GM21529 (cell line): ENCODE results near the gene UBXN4.
"Not testable (repeated sequence)": the region's sequence is repeated elsewhere in the genome, so short reads cannot be mapped to it uniquely, and the experiment has no call there.

ENCODE experiments used
- ATAC-seq: cut with Tn5 transposase; IDR thresholded peaks from one replicate; pipeline ENCODE4 v1.9.1; 2021; ENCODE audit not compliant: unreplicated experiment

Gene UBXN4

DNA sequence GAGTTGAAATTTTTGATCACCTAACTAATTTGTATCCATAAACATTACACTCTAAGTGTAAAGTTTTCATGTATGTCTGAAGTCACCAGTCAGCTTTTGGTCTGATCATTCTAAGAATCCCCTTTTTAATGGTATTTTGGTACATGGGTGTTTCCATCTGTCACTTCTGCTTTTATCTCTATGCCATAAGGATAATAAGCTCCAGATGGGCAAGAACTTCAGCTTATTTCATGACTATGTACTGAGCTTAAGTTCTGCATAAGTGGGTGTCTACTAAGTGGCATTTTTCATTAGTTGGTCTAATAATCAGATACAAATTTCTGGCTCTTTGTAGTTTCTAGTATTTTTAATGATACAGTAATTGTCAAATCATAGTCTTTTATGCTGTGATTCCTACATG lies 20.4 kb downstream of the UBXN4 start:
- no peak for ATAC-seq

DNA sequence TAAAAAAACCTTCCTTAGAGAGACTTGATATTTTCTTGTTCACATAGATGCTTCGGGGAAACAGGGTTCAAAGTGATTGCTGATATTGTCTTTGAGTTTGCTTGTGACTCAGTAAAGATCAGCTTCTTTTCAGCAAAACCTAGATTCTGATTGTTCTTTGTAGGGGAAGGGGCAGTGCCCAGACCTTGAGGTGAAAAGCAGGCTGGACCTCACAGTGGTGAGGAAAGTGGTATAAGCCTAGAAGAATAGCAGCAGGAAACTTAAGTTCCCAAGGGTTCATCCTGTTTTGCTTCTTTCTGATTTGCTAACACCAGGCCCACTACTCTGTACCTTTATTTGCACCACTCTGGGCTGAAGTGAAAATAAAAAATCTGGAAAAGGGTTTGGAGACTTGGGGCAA lies 20.9 kb downstream of the UBXN4 start:
- ATAC-seq: no peak

DNA sequence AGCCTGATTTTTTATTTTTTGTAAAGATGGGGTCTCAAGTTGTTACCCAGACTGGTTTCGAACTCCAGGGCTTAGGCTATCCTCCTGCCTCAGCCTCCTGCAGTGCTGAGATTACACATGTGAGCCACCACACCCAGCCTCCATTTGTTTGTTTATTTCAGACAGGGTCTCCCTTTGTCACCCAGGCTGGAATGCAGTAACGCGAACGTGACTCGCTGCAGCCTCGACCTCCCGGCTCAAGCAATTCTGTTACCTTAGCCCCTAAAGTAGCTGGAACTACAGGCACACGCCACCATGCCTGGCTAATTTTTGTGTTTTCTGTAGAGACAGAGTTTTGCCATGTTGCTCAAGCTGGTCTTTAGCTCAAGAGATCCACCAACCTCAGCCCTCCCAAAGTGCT lies 27.2 kb downstream of the UBXN4 start:
- ATAC-seq: no peak

DNA sequence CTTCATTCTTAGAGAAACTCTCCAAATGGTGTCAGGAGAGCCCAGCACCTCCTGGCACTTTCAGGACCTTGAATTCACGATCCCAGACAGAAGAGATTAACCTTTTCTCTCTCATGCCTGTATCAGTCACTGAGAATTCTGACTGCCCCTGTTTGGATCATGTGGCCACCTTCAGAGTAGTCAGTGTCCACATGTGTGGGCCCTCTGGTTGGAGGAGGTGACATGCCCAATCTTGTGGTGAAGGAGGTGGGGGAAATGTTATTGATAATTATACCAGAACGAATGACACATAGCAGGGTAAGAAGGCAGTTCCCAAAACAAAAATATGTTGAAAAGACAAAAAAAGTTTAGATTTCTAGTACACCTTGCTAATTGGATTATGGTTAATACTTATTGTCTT lies 31.7 kb downstream of the UBXN4 start:
- no peak for ATAC-seq

DNA sequence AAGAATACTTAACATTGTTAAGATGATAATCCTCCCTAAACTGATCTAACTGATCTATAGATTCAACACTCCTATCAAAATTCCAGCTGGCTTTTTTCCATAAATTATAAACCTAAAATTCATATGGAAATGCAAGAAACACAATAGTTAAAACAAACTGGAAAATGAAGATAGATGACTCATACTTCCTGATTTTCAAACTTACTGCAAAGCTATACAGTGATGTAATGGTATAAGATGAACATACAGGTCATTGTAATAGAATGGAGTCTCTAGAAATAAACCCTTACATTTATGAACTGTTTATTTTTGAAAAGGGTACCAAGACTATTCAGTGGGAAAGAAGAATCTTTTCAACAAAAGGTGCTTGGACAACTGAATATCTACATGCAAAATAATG lies 32.3 kb downstream of the UBXN4 start:
- no peak for ATAC-seq

DNA sequence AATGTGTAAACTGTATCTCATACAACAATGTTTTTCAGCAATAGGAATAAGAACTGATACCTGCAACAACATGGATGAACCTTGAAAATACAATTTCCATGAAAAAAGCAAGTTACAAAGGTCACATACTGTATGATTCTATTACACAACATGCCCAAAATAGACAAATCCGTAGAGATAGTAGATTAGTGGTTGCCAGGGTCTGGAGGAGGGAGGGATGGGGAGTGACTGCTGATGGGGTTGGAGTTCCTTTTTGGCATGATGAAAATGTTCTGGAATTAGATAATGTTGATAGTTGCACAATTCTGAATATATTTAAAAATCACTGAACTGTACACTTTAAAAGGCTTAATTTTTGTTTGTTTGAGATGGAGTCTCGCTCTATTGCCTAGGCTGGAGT lies 33.8 kb downstream of the UBXN4 start:
- ATAC-seq: no peak

DNA sequence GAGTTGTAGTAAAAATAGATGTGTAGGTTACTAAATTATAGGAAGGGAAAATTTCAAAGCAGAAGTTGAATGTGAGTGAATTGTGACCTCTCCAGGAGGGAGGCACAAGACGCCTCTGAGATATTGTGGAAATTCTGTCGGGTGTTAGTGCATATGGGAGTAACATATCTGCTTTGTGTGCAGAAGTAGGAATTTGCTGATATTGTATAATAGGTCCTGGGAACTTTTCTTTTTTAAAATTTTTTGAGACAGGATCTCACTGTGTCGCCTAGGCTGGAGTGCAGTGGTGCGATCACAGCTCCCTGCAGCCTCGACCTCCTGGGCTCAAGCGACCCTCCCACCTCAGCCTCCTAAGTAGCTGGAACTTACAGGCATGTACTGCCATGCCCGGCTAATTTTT lies 34.7 kb downstream of the UBXN4 start:
- ATAC-seq: no peak

DNA sequence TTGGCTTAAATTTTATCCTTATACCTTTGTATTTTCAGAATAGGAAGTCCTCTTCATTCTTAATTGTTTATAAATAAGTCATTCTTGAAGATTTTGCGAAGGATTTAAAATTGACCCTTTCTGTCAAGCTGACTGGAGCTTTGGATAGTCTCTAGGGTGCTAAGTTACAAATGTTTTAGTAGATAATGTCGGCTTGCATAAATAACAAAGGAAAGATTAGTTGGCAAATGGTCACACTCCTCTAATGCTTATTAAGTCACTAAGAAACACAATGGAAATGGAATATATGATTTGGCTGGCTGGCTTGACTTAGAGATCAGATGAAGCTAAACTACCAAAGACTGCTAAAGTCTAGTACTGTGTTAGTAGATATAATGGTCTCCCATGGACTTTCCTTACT lies 40.6 kb downstream of the UBXN4 start:
- ATAC-seq: no peak

DNA sequence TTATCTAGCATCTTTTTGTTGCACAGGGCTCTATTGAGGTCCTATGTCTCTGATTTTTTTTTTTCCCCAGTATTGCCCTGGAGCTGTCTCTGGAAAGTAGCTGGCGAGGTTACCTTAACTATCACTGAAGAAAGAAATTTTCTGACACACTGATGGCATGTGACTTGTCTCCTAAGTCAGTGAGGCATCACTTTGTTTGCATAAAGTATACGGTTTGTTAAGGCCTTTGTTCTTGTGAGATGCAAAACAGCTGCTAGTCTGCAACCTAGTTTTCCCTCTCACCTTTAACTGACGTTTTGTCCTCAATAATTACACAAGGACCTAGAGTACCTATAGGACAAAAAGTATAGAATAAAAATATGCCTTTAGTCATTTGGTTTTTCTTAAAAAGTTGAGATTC lies 41.8 kb downstream of the UBXN4 start:
- ATAC-seq: no peak

DNA sequence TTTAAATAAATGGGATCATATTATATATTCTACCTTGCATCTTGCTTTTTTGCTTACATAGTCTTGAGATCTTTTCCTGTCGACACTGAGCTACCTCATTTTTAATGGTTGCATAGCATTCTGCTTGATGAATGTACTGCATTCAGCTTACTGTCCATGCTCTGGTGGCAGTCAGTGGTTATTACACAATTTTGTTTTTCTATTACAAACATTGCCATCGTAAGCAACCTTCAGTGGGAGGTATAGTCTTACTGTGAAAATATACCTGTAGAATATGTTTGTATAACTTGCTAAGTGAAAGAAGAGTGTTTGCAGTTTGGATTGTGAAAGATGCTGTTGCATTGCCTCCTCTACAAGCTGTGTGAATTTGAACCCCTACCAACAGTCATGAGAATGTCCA lies 43.4 kb downstream of the UBXN4 start:
- no peak for ATAC-seq

DNA sequence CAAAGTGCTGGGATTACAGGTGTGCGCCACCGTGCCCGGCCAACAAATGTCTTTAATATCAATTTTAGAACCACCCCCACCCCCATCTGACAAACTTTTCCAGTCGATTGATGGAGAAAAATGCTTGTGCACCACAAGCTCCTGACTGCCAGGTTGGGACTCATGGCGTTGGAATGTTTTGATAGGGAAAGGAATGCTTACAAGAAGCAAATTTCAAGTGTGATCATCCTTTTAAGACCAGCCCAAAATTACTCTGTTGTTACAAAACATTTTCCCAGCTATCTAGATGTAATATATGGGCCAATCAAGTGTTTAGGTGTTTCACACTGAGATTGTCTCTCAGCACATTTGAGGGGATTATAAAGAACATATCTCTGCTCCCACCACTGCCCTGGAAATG lies 45.2 kb downstream of the UBXN4 start:
- no peak for ATAC-seq

DNA sequence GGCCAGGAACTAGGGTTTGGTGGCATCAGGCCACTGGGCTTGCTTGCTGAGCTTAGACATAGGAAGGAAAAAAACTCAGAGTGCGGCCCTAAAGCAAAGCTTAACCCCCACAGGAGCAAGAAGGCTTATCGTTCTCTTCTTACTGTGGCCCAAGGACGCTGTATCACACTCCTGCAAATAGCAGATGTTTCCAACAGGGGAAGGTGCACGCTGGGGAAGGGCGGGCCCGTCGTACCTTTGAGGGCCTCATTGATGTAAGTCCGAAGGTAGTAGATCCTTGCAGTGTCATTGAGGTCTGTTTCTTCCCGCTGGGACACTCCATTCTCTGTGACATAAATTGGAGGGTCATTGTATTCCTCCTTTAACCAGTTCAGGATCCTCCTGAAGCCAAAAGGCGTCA lies 48.8 kb downstream of the UBXN4 start:
- no peak for ATAC-seq

DNA sequence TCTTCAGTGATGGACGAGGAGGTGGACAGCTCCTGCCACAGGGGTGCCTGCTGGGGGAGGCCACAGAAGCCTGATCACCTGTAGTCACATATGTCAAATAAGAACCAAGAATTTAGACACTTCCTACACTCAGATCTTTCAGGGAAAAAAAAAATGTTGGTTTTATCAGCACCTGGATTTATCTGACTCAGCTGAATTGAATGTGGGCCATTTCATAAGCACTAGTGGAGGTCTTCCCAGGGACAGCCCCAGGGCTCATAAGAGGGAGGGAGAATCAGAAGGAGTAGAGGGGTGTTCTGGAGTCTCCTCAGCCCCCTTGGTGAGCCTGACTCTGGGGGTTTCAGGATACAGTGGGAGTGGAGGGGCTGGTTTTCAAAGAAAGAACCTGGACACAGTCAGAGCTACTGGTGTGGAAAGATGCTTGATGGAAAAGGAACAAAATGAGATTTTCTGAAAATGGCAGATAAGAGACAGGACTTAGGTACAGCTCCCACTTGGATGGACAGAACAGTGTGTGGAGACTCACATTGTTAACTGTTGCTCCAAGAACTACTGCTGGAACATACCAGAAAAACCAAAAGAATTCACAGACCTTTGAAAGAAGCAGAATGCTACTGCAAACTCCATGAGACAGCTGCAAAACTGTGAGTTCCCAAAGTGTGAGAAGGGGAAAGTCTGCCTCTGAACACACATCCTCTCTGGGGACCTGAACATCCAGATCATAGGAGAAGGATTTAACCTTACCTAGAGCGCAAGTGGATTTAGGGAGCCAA lies 49.9 kb downstream of the UBXN4 start:
- ATAC-seq: no peak

DNA sequence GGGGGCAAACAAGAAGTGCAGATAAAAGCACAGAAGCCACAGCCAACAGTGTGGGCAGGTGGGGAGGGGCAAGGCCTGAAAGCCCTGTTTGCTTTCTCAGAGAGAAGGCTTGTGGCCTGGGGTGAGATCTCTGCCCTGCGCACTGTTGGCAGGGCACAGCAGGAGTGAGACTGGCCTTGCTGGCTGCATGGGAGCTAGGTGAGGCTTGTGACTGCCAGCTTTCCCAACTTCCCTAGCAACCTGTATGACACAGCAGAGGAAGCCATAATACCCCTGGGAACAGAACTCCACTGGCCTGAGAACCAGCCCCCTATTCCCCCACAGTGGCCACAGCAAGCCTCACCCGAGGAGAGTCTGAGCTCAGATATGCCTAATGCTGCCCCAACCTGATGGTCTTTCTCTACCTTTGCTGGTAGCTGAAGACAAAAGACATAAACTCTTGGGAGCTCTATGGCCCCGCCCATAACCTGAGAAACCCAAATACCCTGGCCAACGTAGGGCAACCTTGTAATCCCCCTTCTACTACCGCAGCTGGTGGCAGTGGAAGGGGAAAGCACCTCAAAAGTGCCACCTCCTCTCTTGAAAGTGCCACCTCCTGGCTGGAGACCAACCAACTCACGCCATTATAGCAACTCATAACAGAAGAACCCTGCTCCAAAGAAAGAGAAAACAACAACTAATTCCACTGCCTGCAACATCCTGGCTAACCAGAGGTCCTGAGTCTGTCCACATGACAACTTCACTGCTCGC lies 50.9 kb downstream of the UBXN4 start:
- no peak for ATAC-seq

DNA sequence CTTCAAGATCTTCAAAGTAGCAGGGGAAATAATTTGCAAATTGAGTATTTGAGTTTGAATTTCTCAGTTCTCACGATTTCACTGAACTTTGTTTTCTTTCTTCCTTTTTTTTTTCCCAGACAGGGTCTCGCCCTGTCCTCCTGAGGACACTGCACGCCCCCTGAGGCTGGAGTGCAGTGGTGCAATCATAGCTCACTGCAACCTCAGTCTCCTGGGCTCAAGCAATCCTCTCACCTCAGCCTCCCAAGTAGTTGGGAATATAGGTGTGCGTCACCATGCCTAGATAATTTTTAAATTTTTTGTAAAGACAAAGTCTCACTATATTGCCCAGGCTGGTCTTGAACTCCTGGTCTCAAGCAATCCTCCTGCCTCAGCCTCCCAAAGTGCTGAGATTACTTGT lies 54.0 kb downstream of the UBXN4 start:
- not testable (repeated sequence) for ATAC-seq

DNA sequence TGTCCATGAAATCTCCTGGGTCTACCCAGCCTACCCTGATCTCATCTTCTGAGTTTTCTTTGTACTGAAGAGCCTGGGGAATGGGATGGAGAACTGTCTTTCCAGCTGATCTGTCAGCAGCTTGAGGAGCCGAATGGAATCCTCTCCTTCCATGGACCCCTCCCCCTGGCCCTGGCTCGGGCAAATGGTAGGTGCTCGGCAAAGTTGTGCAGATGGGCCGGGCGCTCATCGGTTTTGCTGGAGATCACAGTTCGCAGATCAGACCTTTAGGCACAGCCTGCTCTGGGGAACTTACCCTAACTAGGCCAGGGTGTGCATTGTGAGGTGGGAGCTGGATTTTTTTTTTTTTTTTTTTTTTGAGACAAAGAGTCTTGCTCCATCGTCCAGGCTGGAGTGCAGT lies 55.0 kb downstream of the UBXN4 start:
- ATAC-seq: no peak

DNA sequence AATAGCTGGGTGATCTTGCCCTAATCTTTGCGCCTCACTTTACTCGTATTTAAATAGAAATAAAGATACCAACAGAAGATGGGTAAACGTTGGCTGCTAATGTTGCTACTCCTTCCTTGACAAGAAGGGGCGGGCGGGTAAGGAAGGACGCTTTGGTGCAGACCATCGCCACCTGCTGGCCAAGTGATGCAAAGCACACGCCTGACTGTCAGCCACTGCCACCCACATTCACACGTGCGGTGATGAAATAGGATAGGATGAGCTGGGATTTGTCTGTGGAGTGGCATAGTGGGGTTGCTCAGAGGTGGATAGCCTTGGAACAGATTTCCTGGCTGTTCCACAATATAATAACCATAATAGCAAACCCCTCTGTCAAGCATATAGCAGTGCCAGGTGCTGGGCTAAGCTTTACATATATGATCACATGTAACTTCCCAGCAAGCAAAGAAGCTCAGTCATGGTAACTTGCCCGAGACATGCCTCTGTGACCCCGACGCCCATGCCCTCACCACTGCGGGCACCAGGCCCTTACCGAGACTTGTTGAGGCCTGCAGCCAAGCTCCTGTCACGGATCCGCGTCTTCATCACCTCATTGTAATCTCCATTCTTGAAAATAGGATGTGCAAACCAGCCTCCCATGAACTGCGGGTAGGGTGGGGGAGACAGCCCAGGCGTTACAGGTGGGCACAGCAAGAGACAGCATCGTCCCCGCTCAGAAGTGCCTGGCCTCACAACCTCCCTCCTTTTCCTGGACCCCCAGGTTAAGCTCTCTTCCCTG lies 56.0 kb downstream of the UBXN4 start:
- ATAC-seq: peak; percentile 76

DNA sequence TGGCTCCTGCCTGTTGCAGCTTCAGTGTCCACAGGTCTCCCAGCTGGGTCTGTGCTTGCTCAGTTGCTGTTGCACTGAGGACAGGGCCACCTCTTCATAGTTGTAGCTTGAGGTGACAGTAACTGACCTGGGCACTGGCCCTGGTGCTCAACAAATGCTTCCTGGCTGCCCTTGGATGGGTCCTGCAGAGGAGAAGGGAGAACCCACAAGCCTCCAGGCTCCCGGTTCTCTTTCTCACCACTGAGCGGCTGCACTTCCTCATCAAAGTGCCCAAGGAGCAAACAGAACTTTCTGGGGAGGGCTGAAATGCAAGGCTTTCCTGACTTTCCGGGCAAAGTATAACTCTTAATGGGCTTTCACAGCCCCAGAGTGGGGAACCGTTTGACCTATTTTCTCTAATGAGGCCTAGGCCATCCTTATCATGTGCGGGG lies 56.6 kb downstream of the UBXN4 start:
- ATAC-seq: no peak

DNA sequence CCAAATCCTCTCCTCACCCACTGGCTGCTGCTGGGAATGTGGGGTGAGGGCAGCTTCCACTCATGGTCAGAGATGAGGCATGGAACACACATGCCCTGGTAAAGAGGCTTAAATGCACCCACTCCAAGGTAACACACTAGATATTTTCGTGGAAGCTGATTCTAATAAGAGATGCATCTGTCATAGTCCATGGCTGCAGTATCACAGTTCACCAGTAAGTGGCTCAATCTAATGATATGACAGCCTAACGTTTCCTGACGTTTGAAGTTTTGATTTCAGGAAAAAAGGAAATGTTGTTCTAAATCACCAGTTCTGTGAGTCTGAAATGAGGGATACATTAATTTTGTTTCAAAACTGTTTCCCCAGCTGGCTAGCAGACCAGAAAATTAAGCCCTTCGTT lies 57.1 kb downstream of the UBXN4 start:
- ATAC-seq: no peak

DNA sequence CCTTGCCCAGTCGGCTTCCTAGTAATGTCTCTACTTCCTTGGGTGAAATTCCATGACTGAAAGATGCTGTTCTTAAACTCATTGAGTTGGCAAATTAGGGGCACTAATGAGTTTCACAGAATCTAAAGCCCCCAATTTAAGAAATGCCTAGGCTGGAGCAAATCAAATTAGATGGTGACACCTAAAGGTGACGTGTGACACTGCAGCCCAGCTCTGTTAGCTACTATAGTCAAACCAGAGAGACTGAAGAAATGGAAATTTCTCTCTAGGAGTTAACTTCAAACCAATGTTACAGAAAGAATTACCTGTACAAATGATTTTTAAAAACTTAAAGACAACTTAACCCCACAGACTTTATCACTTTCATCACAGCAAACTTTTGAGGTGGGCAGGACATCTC lies 58.1 kb downstream of the UBXN4 start:
- no peak for ATAC-seq

DNA sequence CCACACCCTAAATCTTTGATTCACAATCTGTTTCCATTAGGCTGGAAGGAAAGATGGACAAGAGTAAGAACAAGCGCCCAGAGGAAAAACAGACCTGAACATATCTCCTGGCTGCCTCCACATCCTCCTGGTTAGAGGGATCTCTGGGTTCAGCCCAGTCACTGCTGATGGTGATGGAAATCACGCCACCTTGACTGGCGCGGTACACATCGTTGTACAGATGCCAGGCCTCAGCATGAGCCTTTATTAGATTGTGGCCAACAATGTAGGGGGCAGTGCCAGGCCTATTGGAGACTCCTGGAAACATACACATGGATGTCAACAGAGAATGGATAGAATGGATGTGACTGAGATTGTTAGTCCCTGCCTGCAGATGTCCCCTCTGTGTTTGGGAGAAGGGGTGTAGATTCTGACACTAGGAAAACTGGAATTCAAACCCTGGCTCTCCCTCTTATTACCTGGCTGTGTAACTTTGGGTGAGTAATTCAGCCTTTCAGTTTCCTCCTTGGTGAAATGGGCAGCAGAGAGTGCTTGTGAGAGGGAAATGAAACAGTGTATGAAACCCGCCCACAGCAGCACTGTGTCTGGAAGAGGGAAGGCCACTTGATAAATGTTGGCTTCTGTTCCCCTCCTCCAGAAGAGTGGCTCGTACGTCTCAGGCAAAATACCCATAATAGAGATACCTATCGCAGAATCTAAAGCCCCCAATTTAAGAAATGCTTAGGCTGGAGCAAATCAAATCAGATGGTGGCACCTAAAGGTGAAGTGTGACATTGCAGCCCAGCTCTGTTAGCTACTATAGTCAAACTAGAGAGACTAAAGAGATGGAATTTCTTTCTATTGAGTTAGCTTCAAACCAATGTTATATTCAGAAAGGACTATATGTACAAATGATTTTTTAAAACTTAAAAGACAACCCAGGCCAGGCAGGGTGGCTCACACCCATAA lies 59.1 kb downstream of the UBXN4 start:
- no peak for ATAC-seq
